ENCODE results near the gene TMEM156.

Gene TMEM156

DNA sequence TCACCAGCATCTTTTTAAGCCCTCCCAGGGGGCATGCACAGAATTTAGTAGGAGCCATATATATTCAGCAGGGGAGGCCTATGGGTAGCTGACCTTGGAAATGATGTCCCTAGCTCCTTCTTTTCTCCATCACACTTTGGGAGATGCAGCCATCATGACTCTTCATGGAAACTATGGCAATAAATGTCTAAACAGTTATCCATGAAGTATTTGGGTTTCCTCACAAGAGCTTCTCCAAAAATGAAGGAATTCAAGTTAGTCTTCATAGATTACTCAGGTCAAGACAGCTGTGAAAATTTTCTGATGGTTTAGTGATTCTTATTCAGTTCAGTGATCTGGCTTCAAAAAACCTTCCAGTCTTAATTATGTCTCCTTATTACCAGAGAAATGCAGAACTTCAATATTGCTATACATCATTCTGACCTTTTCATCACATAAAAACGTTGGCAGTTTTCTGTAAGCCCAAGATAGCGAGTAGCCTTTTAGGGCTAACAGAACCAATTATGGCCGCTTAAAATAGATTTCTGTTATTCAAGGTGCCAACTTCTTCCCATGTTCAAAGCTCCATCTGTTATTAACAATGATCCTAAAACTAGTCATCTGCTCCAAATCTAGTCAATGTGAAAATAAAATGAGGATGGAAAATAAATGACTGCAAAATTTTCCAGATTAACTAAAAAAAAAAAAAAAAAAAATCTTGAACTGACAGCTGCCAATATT is 52.5 kb downstream of the TMEM156 start:
- H3K4me3 ChIP-seq (ENCODE audit: low read length): no peak overlapping the region
- DNase-seq (ENCODE audit: low read depth): peak; percentile 46
- TF ChIP-seq, protein P1, sequence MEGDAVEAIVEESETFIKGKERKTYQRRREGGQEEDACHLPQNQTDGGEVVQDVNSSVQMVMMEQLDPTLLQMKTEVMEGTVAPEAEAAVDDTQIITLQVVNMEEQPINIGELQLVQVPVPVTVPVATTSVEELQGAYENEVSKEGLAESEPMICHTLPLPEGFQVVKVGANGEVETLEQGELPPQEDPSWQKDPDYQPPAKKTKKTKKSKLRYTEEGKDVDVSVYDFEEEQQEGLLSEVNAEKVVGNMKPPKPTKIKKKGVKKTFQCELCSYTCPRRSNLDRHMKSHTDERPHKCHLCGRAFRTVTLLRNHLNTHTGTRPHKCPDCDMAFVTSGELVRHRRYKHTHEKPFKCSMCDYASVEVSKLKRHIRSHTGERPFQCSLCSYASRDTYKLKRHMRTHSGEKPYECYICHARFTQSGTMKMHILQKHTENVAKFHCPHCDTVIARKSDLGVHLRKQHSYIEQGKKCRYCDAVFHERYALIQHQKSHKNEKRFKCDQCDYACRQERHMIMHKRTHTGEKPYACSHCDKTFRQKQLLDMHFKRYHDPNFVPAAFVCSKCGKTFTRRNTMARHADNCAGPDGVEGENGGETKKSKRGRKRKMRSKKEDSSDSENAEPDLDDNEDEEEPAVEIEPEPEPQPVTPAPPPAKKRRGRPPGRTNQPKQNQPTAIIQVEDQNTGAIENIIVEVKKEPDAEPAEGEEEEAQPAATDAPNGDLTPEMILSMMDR (conservative IDR thresholded peaks at IDR 0.05; ENCODE audit: low read length): no peak

DNA sequence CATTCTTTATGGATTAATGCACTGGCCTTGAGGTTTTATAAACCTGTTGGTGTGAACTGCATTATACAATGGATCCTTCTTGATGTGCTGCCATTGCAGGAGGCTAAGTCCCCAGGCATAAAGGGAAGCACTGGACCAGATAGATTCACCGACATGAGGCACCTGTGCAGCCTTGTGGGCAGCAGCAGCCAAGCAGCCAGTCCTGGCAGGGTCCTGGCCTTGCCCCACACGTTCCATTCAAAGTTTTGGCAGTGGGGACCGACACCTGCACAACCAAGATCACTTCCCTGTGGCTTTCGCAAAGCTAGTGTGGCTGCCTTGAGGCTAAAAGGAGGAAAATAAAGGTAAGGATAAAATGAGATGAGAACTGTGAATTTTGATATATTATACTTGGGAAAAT is 53.1 kb downstream of the TMEM156 start:
- DNase-seq (ENCODE audit: low read depth): no peak
- H3K4me3 ChIP-seq (ENCODE audit: low read length): no peak overlapping the region
- TF ChIP-seq, protein P1 (conservative IDR thresholded peaks at IDR 0.05; ENCODE audit: low read length): no peak

DNA sequence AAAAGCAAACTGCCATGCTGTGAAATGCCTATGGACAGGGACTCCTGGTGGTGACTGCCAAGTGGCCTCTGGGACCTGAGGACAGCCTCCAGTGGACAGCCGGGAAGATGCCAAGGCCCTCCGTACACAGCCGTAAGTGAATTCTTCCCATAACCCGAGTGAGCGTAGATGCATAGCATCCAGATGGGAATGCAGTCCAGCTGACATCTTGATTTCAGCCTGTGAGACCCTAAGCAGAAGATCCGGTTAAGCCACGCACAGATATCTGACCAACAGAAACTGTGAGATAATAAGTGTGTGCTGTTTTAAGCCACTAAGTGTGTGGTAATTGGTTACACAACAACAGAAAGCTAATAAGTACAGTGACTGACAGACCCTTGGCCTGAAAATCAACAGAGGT is 55.9 kb downstream of the TMEM156 start:
- TF ChIP-seq, protein P1 (conservative IDR thresholded peaks at IDR 0.05; ENCODE audit: low read length): no peak
- no peak for DNase-seq (ENCODE audit: low read depth)

GRCh38 chr4:38968668-38969067 is 63.5 kb downstream of the TMEM156 start:
- no peak overlapping the region for H3K4me3 ChIP-seq (ENCODE audit: low read length)
- DNase-seq (ENCODE audit: low read depth): no peak
- TF ChIP-seq, protein P1 (conservative IDR thresholded peaks at IDR 0.05; ENCODE audit: low read length): no peak

More for the DNA sequence above, 55.9 kb downstream of the TMEM156 start:
- H3K4me3 ChIP-seq (ENCODE audit: low read length): no peak overlapping the region

DNA sequence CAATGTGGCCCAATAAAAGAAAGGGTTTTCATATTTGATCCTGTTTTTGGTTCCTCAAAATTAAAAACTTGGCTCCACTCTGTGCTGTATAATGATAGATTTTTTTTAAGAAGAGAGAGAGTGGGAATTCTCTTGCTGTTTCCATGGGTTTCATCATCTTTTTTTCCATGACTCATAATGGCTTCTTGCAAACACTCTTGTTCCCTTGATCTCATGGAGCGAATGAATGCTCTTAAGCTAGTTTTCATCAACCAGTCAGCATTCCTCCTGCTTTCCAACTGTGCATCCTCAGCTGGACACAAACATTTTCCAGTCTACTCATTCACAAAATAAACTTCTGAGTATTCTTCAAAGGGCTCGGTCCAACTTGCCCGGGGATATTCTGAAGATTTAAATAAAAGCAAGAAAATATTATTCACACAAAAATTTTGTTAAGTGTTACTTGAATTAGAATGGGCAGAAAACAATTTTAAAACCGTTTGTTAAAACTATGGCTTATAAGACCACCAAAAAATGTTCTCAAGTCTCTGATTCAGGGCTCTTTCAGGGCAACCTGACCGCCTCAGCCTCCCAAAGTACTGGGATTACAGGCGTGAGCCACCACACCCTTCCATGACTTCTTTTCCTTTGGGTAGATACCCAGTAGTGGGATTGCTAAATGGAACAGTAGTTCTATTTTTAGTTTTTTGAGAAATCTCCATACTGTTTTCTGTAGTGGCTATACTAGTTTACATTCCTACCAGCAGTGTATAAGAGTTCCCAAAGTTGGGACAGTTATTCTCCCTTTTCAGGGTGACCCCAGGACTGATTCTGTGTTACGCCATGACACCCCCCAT is 64.7 kb downstream of the TMEM156 start:
- no peak overlapping the region for H3K4me3 ChIP-seq (ENCODE audit: low read length)
- DNase-seq (ENCODE audit: low read depth): peak; percentile 99
- TF ChIP-seq, protein P1 (conservative IDR thresholded peaks at IDR 0.05; ENCODE audit: low read length): no peak

- TF ChIP-seq, protein P1 (conservative IDR thresholded peaks at IDR 0.05; ENCODE audit: low read length): no peak
- no peak for DNase-seq (ENCODE audit: low read depth)
- H3K4me3 ChIP-seq (ENCODE audit: low read length): no peak overlapping the region
These were observed 66.3 kb downstream of the TMEM156 start for GRCh38 chr4:38965866-38966265.

Measured in AG10803 (cell line).